ENCODE measurements around the gene ANGPTL2.

ANGPTL2 gene

GRCh38 chr9:127144670-127145445 is 22.4 kb upstream of the ANGPTL2 start:
- Mint-ChIP-seq H3K4me3 (no peak overlapping the region), H3K36me3 (ENCODE audit: low read depth) (no peaks in the 10 kb centered on the region), H3K9me3 (no peaks in the 10 kb centered on the region), H3K27ac (no peak overlapping the region), H3K27me3 (peaks cover 2% of the 10 kb centered on the region), H3K4me1 (no peaks in the 10 kb centered on the region)
- DNase-seq (no peak), ATAC-seq (no peak)

DNA sequence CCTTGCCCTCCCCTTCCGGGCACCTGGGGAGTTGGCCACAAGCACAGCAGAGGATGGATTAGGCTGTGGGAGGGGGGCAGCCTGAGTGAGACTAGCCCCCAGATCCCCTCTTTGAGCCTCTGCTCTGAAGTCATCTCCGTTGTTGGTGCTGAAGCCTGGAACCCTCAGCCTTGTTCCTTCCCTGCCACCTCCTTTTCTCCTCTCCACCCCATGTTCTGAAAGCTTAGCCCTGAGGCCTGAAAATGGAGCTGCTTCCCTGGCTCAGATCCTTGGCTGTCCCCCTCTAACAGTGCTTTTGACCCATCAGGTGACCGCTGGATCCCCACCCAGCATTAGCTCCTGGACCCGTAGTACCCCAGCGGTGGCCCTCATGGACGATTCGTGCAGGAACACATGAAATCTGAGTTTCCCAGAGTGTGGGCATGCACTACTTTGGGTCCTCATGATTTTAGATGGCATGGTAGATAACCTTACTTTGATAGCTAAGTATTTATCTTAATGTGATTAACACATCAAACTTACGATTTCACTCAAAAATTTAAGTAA is 21.6 kb upstream of the ANGPTL2 start:
- Mint-ChIP-seq H3K9me3 (no peaks in the 10 kb centered on the region), H3K36me3 (ENCODE audit: low read depth) (no peaks in the 10 kb centered on the region), H3K27me3 (peaks cover 2% of the 10 kb centered on the region), H3K4me1 (no peaks in the 10 kb centered on the region), H3K27ac (no peak overlapping the region), H3K4me3 (no peak overlapping the region)
- DNase-seq (no peak), ATAC-seq (no peak)

- ATAC-seq (no peak), DNase-seq (no peak)
- H3K4me1 Mint-ChIP-seq = no peaks in the 10 kb centered on the region
- H3K36me3 Mint-ChIP-seq (ENCODE audit: low read depth) = no peaks in the 10 kb centered on the region
- H3K9me3 Mint-ChIP-seq = no peaks in the 10 kb centered on the region
- H3K27ac Mint-ChIP-seq = no peak overlapping the region
- H3K4me3 Mint-ChIP-seq = no peak overlapping the region
- H3K27me3 Mint-ChIP-seq = peaks cover 2% of the 10 kb centered on the region
Observed at GRCh38 chr9:127142931-127143464, 20.6 kb upstream of the ANGPTL2 start.

GRCh38 chr9:127142291-127142690 is 19.9 kb upstream of the ANGPTL2 start:
- peaks cover 2% of the 10 kb centered on the region for H3K27me3 Mint-ChIP-seq
- H3K4me1 Mint-ChIP-seq = no peaks in the 10 kb centered on the region
- H3K4me3 Mint-ChIP-seq = no peak overlapping the region
- H3K27ac Mint-ChIP-seq = no peak overlapping the region
- ATAC-seq = no peak
- H3K9me3 Mint-ChIP-seq = no peaks in the 10 kb centered on the region
- no peak for DNase-seq
- no peaks in the 10 kb centered on the region for H3K36me3 Mint-ChIP-seq (ENCODE audit: low read depth)

DNA sequence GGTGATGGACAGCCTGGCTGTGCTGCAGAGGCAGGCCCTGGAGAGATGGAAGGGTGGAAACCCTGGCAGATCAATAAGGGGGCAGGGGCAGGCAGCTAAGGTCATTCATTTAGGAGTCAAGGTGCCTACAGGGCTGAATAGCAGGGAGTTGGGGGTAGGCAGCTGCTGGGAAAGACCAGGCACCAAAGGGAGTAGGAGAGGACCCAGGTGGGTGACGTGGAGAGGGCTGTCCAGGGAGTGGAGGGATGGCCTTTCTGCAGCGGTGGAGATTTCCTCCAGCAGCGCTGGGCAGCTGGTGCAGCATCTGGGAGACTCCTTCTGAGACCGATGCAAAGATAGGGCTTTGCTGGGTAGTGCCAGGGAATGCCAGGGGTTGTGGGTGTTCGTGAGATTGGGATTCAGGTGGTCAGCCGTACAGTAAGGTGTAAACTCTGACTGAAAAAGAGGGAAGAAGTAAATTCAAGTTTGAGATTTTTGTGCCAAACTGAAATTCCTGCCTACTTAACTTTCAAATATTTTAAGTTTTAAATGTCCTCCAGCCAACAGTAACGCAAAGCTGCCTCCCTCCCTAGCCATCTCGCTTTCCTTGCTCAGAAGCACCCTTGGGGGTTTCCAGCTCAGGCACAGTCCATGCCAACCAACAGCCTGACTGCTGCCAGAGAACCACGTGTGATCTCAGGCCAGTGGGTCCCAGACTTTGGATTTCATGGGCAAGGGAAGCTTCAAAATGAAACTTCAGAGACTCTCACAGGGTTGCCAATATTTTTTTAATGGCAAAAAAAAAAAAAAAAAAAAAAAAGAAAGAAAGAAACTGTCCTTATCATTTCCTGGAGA is 18.6 kb upstream of the ANGPTL2 start:
- no peak overlapping the region for H3K27ac Mint-ChIP-seq
- H3K4me1 Mint-ChIP-seq = no peaks in the 10 kb centered on the region
- no peak overlapping the region for H3K4me3 Mint-ChIP-seq
- H3K36me3 Mint-ChIP-seq (ENCODE audit: low read depth) = no peaks in the 10 kb centered on the region
- ATAC-seq (no peak), DNase-seq (no peak)
- no peaks in the 10 kb centered on the region for H3K9me3 Mint-ChIP-seq
- no peaks in the 10 kb centered on the region for H3K27me3 Mint-ChIP-seq

DNA sequence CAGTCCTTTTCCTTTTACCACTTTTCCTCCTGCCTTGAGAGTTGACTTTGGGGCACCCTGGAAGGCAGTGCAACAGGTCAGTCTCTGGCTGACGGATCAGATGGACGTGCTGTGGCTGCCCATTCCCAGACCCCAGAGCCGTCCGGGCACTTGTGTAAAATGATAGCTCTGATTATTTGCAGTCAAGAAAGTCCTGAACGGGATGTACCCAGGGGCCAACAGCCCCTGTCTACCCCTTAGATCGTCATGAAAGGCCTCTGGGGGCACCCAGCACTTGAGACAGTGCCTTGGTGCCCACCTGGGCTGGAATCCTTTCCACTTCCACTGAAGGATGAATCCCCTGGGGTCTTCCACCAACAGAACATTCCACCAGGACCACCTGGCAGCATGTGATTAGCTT is 17.7 kb upstream of the ANGPTL2 start:
- no peak overlapping the region for H3K27ac Mint-ChIP-seq
- H3K9me3 Mint-ChIP-seq = no peaks in the 10 kb centered on the region
- no peaks in the 10 kb centered on the region for H3K36me3 Mint-ChIP-seq (ENCODE audit: low read depth)
- H3K4me3 Mint-ChIP-seq = no peak overlapping the region
- ATAC-seq (no peak), DNase-seq (no peak)
- no peaks in the 10 kb centered on the region for H3K27me3 Mint-ChIP-seq
- H3K4me1 Mint-ChIP-seq = no peaks in the 10 kb centered on the region

- DNase-seq = no peak
- Mint-ChIP-seq H3K27ac (no peak overlapping the region), H3K4me1 (no peaks in the 10 kb centered on the region), H3K4me3 (no peak overlapping the region), H3K27me3 (no peaks in the 10 kb centered on the region), H3K9me3 (no peaks in the 10 kb centered on the region), H3K36me3 (ENCODE audit: low read depth) (no peaks in the 10 kb centered on the region)
- ATAC-seq = no peak
Observed at GRCh38 chr9:127139775-127140174, 17.3 kb upstream of the ANGPTL2 start.

DNA sequence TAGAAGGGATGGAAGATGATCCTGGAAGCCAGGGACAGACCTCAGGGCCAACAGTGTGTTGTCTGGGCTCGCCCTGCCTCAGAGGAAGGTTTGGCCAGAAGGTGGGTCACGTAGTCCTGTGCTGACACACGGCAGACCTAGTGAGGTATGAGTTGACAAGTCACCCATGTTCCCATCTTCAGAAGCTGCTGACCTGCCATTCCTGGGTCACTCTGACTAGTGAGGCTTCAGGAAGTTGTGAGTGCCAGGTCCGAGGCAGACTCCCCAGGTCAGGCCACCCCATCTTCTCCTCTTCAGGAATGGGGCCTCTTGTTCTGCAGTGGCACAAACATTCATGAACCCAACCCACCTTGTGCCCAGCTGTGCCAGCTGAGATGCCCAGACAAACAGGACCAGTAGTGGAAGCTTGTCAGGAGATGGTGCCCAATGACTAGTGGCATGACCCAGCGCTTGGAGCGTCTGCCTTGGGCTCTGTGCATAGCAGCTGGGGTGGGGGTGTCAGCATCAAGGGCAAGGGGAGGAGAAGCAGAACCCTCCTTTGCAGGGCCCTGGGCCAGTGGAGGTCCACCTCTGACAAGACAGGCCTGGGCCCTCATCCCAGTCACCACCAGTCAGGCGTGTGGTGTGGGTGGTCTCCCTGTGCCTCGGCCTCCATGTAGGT is 16.8 kb upstream of the ANGPTL2 start:
- no peaks in the 10 kb centered on the region for H3K9me3 Mint-ChIP-seq
- no peaks in the 10 kb centered on the region for H3K36me3 Mint-ChIP-seq (ENCODE audit: low read depth)
- no peaks in the 10 kb centered on the region for H3K4me1 Mint-ChIP-seq
- H3K4me3 Mint-ChIP-seq = no peak overlapping the region
- no peak overlapping the region for H3K27ac Mint-ChIP-seq
- no peaks in the 10 kb centered on the region for H3K27me3 Mint-ChIP-seq
- DNase-seq (no peak), ATAC-seq (no peak)

DNA sequence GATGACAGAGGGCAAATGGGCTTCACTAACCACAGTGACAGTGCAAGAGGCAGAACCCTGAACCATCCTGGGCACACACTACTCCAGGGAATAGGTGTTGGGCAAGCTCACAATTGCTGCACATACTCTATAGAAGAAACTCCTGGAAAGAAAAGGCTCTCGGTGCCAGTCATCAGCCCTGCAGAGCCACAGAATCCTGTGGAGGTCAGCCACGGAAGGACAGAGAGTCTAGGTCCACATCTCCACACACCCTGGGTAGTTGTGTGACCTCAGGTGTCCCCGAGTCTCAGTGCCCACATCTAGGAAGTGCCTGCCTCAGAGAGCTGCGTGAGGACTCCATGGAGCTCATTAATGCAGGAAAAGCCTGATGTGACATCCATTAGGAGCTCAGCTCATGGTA is 16.0 kb upstream of the ANGPTL2 start:
- H3K27me3 Mint-ChIP-seq = no peaks in the 10 kb centered on the region
- no peak overlapping the region for H3K27ac Mint-ChIP-seq
- H3K36me3 Mint-ChIP-seq (ENCODE audit: low read depth) = no peaks in the 10 kb centered on the region

DNA sequence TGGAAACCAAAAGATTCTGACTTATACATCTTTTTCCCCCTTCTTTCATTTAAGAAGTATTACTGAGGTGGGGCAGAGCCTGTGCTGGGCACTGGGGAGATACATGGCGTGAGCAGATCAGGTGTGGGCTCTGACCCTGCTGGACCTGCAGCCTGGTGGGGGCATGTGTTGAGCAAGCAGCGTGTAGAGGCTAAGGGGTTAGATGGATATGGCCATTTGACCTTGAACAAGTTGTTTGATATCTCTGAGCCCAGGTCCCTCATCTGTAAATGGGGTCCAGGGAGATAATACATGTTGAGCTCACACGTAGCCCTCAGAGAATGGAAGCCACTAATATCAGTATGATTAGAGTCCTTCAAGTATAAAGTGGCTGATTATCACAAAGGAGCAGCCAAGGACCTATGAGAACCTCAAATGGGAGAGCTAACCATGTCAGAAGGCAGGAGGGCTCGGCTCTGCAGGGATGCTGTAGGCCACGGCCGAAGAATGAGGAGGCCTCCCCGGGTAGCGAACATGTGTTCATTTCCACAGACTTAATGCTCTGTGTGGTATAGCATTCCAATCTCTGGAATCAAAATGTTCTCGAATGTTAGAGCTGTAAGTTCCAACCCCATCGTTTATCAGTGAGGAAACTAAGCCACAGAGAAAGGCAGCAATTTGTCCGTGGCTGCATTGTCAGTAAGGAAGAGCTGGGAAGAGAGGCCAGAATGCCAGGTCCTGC is 15.4 kb upstream of the ANGPTL2 start:
- H3K27ac Mint-ChIP-seq = no peak overlapping the region
- no peaks in the 10 kb centered on the region for H3K9me3 Mint-ChIP-seq
- H3K27me3 Mint-ChIP-seq = no peaks in the 10 kb centered on the region
- no peak for DNase-seq
- no peak for ATAC-seq
- no peaks in the 10 kb centered on the region for H3K4me1 Mint-ChIP-seq
- no peak overlapping the region for H3K4me3 Mint-ChIP-seq
- H3K36me3 Mint-ChIP-seq (ENCODE audit: low read depth) = no peaks in the 10 kb centered on the region

More for the DNA sequence above, 16.0 kb upstream of the ANGPTL2 start:
- no peaks in the 10 kb centered on the region for H3K4me1 Mint-ChIP-seq
- ATAC-seq (no peak), DNase-seq (no peak)
- H3K4me3 Mint-ChIP-seq = no peak overlapping the region
- no peaks in the 10 kb centered on the region for H3K9me3 Mint-ChIP-seq

DNA sequence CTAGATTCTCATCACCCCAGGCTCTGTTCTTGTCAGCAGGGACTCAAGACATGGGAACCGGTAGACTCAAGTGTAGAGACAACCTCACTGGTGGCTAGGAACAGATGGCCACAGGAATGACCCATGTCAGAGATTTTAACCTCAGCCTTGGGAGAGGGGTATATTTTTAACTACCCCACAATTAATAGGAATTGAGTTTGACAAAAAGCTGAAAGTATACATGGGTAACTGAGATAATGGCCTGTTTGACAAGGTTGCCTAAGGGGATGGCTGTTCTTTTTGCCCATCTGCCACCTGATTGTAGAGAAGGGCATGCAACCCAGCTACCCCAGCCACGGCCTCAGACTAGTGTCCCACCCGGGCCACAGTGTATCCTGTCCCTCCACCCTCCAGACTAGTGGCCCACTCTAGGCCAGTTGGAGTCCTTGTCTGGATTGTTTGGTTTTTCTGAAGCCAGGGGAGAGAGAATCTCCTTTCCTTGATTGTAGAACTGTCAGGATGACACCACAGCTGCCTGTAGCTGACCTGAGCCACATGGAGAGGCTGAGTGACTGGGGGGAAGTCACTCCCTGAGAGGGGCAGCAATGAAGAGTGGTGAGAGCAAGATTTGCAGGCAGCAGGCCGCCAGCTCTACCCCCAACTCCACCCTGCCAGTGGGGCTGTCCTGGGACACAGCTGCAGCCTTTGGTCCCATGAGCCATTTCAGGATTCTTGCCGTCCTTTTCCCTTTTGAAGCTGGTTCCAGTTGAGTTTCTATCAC is 14.6 kb upstream of the ANGPTL2 start:
- Mint-ChIP-seq H3K4me3 (no peak overlapping the region), H3K27me3 (no peaks in the 10 kb centered on the region), H3K4me1 (no peaks in the 10 kb centered on the region), H3K27ac (no peak overlapping the region), H3K36me3 (ENCODE audit: low read depth) (no peaks in the 10 kb centered on the region), H3K9me3 (no peaks in the 10 kb centered on the region)
- DNase-seq (no peak), ATAC-seq (no peak)

DNA sequence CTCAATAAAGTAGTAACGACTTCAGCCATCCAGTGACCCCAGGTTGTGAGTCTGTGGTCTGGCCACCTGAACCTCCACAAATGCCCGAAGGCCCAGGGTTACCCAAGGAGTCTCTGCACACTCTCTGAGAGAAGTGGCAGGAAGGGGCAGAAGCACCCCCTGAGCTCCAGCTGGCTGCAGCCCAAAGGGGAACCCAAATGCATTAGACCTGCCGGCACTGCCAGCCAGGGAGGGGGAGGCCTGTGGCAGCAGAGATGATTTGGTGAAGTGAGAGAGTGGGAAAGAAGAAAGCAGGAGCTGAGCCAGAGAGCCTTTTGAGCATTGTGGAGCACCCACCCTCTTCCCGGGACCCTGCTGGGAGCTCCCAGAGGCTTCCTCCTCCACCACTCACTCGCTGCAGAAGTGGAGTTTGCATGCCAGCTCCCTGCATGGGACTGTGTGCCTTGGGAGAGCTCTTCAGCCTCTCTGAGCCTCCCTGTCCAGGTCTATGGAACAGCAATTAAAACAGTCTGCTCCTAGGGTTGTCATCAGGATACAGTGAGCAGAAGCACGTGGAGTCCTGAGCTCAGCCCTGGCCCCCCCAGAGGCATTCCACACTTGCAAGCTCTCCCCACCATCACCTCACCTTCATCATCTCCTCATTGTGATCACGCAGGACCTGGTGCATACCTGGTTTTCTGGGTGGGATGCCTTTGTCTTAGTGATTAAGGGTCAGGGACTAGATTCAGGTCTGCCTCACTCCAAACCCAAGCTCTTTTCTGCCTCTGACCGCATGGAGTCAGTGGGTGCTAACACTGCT is 13.8 kb upstream of the ANGPTL2 start:
- Mint-ChIP-seq H3K27ac (no peak overlapping the region), H3K36me3 (ENCODE audit: low read depth) (no peaks in the 10 kb centered on the region), H3K4me3 (no peak overlapping the region), H3K4me1 (no peaks in the 10 kb centered on the region), H3K27me3 (no peaks in the 10 kb centered on the region), H3K9me3 (no peaks in the 10 kb centered on the region)
- ATAC-seq (no peak), DNase-seq (no peak)

All from activated naive CD8-positive, alpha-beta T cell treated with anti-CD3 and anti-CD28 coated beads, Interleukin-2, amount 50 U/mL, for 24 hours (primary cell).